PC-9 (cell line): Measurements from ENCODE around the gene PGD.

Experiments
- EZH2 ChIP-seq: fragments of 200-600 bp; sonication (generic); IDR thresholded peaks from 2 replicates; pipeline ENCODE4 v1.8.0; 2017; ENCODE audit warnings: antibody characterized with exemption, low read depth
- TF ChIP-seq, protein P1 (sequence below): fragments of 200-600 bp; sonication (generic); conservative IDR thresholded peaks from 2 replicates; pipeline ENCODE4 v1.6.1; 2017; ENCODE audit warnings: mixed run types, antibody characterized with exemption, mild to moderate bottlenecking, moderate library complexity

- TF ChIP-seq, protein P1, sequence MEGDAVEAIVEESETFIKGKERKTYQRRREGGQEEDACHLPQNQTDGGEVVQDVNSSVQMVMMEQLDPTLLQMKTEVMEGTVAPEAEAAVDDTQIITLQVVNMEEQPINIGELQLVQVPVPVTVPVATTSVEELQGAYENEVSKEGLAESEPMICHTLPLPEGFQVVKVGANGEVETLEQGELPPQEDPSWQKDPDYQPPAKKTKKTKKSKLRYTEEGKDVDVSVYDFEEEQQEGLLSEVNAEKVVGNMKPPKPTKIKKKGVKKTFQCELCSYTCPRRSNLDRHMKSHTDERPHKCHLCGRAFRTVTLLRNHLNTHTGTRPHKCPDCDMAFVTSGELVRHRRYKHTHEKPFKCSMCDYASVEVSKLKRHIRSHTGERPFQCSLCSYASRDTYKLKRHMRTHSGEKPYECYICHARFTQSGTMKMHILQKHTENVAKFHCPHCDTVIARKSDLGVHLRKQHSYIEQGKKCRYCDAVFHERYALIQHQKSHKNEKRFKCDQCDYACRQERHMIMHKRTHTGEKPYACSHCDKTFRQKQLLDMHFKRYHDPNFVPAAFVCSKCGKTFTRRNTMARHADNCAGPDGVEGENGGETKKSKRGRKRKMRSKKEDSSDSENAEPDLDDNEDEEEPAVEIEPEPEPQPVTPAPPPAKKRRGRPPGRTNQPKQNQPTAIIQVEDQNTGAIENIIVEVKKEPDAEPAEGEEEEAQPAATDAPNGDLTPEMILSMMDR = no peak
- no peak for TF ChIP-seq EZH2
Measured at GRCh38 chr1:10438677-10439163, 39.9 kb downstream of the PGD start.
